Measurements from ENCODE around the gene AUTS2. TPM values are rescaled to one million over a fixed set of nuclear protein-coding genes. Genes with fewer than 3 reads are reported as not detected.

The AUTS2 gene
- total RNA-seq, 4 donors from 2014 or later: 14.9 to 27.2 (median 17.5) TPM

GRCh38 chr7:69643265-69643664, 45.0 kb downstream of the AUTS2 start:
- DNase-seq: no peak
- intact Hi-C loops (cut with DNase I): no loop called here
- no peaks in the 10 kb centered on the region for H3K9me3 ChIP-seq
- no peaks in the 10 kb centered on the region for H3K27me3 ChIP-seq
- no peak overlapping the region for H3K4me3 ChIP-seq (replicated peaks in 1 of 3)
- WGBS, 2 donors: 93 to 97% methylated on average over 4 of the region's 4 CpGs
- no peaks in the 10 kb centered on the region for H3K36me3 ChIP-seq
- TF ChIP-seq POLR2A (IDR thresholded peaks at IDR 0.05): no peak
- TF ChIP-seq CTCF (IDR thresholded peaks at IDR 0.05): no peak
- no peak overlapping the region for H3K27ac ChIP-seq
- peaks cover 0 to 5% of the 10 kb centered on the region in 2 donors for H3K4me1 ChIP-seq

- WGBS, 2 donors: 84 to 92% methylated on average over 3 of the region's 3 CpGs
- TF ChIP-seq CTCF (IDR thresholded peaks at IDR 0.05) (no peak), POLR2A (IDR thresholded peaks at IDR 0.05) (no peak)
- DNase-seq: no peak
- no peaks in the 10 kb centered on the region for H3K36me3 ChIP-seq
- H3K27me3 ChIP-seq: no peaks in the 10 kb centered on the region
- intact Hi-C loops (cut with DNase I): no loop called here
- peaks cover 0 to 5% of the 10 kb centered on the region in 2 donors for H3K4me1 ChIP-seq
- no peak overlapping the region for H3K4me3 ChIP-seq (replicated peaks in 1 of 3)
- no peak overlapping the region for H3K27ac ChIP-seq
- H3K9me3 ChIP-seq: no peaks in the 10 kb centered on the region
These were observed 45.6 kb downstream of the AUTS2 start for GRCh38 chr7:69643708-69644445.

GRCh38 chr7:69645683-69646082, 47.4 kb downstream of the AUTS2 start:
- no peak for DNase-seq
- Histone ChIP-seq H3K27me3 (no peaks in the 10 kb centered on the region), H3K36me3 (no peaks in the 10 kb centered on the region), H3K4me1 (no peaks in the 10 kb centered on the region), H3K9me3 (no peaks in the 10 kb centered on the region), H3K27ac (no peak overlapping the region), H3K4me3 (replicated peaks in 1 of 3) (no peak overlapping the region)
- TF ChIP-seq CTCF (IDR thresholded peaks at IDR 0.05) (no peak), POLR2A (IDR thresholded peaks at IDR 0.05) (no peak)
- WGBS, 2 donors: 71 to 78% methylated on average over 4 of the region's 4 CpGs
- intact Hi-C loops (cut with DNase I): no loop called here

- Histone ChIP-seq H3K27me3 (no peaks in the 10 kb centered on the region), H3K36me3 (no peaks in the 10 kb centered on the region), H3K4me1 (peaks cover 30 to 34% of the 10 kb centered on the region in 2 donors), H3K27ac (no peak overlapping the region), H3K9me3 (no peaks in the 10 kb centered on the region), H3K4me3 (replicated peaks in 1 of 3) (no peak overlapping the region)
- 85 to 91% methylated on average over 7 of the region's 7 CpGs for WGBS, 2 donors
- no peak for TF ChIP-seq CTCF (IDR thresholded peaks at IDR 0.05)
- no peak for TF ChIP-seq POLR2A (IDR thresholded peaks at IDR 0.05)
- DNase-seq: no peak
- intact Hi-C loops (cut with DNase I): no loop called here
These were observed 52.9 kb downstream of the AUTS2 start for GRCh38 chr7:69651101-69651590.

- no peak for DNase-seq
- no peaks in the 10 kb centered on the region for H3K9me3 ChIP-seq
- H3K4me3 ChIP-seq (replicated peaks in 1 of 3): no peak overlapping the region
- no peaks in the 10 kb centered on the region for H3K27me3 ChIP-seq
- 53 to 61% methylated on average over 3 of the region's 3 CpGs for WGBS, 2 donors
- intact Hi-C loops (cut with DNase I): no loop called here
- no peak overlapping the region for H3K27ac ChIP-seq
- peaks cover 30 to 34% of the 10 kb centered on the region in 2 donors for H3K4me1 ChIP-seq
- TF ChIP-seq CTCF (IDR thresholded peaks at IDR 0.05): no peak
- no peak for TF ChIP-seq POLR2A (IDR thresholded peaks at IDR 0.05)
- H3K36me3 ChIP-seq: no peaks in the 10 kb centered on the region
These were observed 54.8 kb downstream of the AUTS2 start for GRCh38 chr7:69652947-69653701.

Measured in thyroid gland (tissue), 4 donors.